GM18498 (cell line): ENCODE measurements around the gene SPN.
"Not testable (repeated sequence)": the region's sequence is repeated elsewhere in the genome, so short reads cannot be mapped to it uniquely, and the experiment has no call there.

Source experiments
- ATAC-seq: cut with Tn5 transposase; IDR thresholded peaks from one replicate; pipeline ENCODE4 v1.9.1; 2021; ENCODE audit warnings: mild to moderate bottlenecking, moderate library complexity; ENCODE audit not compliant: unreplicated experiment

The SPN gene, protein sequence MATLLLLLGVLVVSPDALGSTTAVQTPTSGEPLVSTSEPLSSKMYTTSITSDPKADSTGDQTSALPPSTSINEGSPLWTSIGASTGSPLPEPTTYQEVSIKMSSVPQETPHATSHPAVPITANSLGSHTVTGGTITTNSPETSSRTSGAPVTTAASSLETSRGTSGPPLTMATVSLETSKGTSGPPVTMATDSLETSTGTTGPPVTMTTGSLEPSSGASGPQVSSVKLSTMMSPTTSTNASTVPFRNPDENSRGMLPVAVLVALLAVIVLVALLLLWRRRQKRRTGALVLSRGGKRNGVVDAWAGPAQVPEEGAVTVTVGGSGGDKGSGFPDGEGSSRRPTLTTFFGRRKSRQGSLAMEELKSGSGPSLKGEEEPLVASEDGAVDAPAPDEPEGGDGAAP

DNA sequence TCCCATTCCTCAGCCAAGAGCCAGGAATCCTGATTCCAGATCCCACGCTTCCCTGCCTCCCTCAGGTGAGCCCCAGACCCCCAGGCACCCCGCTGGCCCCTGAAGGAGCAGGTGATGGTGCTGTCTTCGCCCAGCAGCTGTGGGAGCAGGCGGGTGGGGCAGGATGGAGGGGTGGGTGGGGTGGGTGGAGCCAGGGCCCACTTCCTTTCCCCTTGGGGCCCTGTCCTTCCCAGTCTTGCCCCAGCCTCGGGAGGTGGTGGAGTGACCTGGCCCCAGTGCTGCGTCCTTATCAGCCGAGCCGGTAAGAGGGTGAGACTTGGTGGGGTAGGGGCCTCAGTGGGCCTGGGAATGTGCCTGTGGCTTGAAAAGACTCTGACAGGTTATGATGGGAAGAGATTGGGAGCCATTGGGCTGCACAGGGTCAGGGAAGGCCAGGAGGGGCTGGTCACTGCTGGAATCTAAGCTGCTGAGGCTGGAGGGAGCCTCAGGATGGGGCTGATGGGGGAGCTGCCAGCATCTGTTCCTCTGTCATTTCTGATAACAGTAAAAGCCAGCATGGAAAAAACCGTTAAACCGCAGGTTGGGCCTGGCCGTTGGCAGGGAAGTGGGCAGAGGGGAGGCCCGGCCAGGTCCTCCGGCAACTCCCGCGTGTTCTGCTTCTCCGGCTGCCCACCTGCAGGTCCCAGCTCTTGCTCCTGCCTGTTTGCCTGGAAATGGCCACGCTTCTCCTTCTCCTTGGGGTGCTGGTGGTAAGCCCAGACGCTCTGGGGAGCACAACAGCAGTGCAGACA, at the start of gene SPN:
TSS of gene SPN (plus strand) at position 232 of the 791 bp plus-strand sequence. CDS start at position 714, 482 bp downstream.
- ATAC-seq, result no peak

DNA sequence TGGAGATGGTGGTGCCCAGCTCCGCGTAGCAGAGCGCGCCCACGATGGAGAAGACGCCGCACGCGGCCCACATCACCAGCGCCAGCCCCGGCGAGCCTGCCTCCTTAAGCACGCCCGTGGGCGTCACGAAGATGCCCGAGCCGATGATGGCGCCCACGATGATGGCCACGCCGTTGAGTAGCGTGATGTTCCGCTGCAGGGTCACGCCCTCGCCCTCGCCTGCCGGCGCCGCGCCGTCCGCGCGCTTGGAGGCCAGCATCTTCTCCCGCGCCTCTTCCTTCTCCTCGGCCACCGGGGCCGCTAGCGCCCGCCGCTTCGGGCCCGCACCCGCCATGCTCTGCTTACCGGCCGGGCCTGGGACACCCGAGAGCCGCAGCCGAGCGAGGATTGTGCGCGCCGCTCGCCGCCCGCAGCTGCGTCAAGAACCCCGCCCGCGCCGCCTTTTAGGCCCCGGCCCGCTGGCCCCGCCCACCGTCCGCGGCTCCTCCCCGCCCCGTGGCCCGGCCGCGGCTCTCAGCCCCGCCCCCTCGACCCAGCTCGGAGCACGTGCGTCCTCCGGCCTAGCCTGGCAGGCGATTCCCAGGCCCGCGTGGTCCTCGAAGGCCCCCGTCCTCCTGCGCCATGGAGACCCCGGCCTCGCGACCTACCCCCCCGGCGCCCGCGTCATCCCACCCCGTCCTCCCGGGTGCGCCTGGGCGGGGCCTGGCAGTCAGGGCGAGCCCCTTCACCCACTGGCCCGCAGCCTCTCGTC, 49.6 kb upstream of the SPN start:
- ATAC-seq, result peak; percentile 51

DNA sequence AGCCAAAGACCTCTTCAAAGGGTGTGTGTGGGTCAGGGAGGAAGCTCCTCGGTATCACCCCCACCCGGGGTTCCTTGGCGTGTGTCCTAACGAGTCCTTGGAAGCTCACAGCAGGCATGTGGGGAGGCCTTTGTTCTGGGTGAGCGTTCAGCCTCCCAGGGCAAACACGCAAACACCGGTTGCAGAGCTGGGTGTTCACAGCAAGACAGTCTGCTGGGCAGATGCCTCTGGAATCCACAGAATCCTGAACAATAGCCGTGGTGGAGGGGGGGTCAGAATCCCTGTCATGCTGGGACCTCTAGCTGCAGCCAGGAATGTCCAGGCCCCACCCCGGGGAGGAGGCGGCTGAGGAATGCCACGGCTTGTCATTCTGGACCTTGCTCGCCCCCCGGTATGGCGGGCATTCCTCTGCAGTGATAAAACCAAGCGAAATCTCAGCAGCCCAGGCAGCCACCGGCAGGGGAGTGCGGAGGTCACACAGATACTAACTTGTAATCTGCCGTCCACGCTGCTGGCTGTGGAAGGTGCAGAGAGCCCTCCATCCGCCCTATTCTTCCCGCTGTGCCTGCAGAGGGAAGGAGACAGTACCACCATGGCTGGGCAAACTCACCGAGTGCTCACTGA, 48.2 kb upstream of the SPN start:
- not testable (repeated sequence) for ATAC-seq

DNA sequence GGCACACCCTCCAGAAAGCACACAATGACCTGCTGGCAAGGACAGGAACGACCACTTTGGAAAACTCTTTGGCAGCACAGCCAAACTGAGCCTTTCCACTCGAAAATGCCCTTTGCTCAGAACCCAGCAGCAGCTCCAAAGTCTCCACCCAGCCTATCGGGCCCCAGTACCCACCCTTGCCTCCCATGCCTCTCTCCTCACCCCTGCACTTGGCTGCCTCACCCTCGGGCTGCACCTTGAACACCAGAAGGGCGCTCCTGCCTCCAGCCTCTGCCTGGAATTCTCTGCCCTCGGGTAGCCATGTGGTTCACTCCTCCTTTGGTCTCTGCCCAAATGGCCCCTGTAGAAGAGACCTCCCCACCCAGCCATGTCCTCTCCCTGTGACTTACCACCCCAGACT, 46.9 kb upstream of the SPN start:
- ATAC-seq, result not testable (repeated sequence)

DNA sequence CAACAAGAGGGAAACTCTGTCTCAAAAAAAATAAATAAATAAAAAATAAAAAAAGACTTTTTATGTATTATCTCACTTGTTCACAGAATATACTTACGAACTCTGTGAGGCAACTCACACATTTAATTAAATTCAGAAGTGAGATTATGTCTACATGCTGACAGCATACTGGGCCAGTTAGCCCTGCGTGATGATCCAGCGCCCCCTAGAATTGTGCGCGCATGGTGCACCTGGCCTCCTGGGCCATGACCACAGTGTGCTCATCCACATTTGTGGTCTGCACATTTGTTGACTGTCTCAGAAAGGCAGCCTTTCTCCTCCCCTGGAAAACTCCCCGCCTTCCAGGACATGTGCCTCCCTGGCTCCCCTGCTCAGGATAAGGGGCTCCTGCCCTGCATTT, 42.5 kb upstream of the SPN start:
- ATAC-seq, result not testable (repeated sequence)

DNA sequence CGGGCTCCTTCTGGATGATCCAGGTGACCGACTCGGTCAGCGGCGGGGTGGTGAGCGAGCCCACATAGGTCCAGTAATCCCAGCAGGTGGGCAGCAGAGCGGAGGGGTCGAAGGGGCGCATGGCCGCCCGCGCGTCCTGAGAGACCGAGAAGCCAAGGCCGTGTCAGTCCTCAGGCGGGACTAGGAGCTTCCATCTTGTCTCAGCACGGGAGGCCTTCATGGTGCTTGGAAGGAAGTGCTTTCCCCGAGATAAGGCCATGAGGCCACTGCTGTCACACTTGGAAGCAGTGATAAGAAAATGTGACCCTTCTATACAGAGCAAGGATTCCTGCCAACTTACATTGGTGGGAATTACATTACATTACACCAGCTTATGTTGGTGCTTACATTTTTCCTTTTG, 40.3 kb upstream of the SPN start:
- not testable (repeated sequence) for ATAC-seq

DNA sequence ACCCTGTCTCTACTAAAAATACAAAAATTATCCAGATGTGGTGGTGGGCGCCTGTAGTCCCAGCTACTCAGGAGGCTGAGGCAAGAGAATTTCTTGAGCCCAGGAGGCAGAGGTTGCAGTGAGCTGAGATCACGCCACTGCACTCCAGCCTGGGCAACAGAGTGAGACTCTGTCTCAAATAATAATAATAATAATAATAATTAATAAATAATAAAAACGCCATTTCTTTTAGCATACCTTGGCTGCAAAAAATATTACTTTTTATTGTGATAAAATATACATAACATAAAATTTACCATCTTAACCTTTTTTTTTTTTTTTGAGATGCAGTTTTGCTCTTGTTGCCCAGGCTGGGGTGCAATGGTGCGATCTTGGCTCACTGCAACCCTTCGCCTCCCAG, 39.8 kb upstream of the SPN start:
- ATAC-seq, result not testable (repeated sequence)

DNA sequence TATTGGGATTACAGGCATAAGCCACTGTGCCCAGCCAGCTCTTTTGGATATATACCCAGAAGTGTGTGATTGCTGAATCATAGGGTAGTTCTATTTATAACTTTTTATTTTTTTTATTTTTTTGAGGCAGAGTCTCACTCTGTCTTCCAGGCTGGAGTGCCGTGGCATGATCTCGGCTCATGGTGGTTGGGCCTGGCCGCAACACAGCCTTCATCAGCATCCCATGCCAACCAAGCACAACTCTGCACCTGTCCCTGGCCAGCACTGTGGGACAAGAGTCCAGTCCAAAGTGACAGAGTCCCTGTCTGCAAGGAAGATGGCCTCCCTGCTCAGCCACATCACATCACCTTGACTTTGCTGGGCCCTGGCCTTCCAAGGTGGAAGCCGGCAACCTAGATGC, 37.9 kb upstream of the SPN start:
- not testable (repeated sequence) for ATAC-seq

DNA sequence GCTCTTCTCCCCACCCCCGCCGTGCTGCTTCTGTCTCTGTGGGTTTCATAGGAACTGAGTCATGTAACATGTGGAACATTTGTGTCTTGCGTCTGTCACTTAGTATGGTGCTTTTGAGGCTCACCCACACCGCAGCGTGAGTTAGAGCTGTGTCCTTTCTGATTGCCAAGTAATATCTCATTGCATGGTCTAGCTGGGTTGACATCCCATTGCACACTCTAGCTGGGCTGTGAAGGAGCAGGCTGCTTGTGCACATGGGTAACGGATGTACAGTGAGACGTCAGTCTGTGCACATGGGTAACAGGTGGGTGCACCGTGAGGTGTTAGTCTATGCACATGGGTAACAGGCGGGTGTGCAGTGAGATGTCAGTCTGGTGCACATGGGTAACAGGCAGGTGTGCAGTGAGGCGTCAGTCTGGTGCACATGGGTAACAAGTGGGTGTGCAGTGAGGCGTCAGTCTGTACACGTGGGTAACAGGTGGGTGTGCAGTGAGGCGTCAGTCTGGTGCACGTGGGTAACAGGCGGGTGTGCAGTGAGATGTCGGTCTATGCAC, 36.2 kb upstream of the SPN start:
- ATAC-seq, result peak; percentile 61

DNA sequence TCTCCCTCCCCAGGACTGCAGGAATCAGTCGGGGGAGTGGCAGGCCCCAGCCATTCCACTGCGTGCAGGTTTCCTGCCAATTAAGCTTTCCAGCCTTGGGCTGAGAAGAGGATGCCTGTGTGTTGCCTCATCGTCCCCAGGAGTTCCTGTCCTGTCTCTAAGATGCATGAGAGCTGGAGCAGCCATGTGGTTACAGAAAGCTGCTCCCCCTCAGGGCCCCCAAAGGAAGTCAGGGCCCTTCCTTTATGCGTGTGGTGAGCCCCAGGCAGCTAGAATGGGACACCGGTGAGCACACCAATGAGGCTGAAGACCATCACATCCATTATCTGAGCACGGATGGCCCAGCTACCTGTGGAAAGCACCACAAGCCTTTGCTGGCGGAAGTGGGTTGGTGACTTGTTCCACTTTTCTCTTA, 35.4 kb upstream of the SPN start:
- ATAC-seq, result not testable (repeated sequence)

DNA sequence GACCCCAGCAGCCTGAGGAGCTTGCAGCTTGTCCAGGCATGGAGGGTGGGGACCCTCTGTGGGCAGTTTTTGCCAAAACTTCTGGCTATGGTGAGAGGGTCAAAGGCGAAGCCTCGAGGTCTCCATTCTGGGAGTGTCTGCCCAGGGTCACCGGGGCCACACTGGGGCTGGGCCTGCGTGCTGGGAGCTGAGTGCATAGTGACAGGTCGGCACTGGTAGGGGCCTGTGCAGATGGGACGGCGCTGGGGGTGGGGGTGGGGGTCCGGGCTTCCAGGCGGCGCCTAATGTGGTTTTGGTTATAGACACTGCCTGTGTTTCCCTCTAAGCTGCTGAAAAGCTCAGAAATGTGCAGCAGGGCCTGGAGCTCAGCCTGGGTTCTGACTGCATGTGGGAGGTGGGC, 34.3 kb upstream of the SPN start:
- ATAC-seq, result not testable (repeated sequence)

DNA sequence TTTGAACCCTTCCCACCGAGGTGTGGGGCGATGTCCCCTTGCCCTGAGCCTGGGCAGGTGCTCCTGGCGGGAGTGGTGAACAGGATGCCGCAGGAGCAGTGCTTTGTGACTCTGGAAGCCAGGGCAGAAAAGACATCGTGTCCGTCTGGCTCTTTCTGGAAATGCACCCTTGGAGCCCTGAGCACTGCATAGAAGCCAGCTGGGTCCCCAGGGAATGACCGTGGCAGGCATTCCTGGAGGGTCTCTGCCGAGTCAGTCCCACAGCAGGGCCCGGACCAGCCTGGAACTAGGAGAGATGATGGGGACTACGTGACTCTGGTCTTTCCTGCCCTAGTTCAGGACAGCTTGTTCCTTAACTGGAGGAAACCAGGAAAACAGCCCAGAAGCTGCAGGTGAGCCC, 33.7 kb upstream of the SPN start:
- ATAC-seq, result not testable (repeated sequence)

DNA sequence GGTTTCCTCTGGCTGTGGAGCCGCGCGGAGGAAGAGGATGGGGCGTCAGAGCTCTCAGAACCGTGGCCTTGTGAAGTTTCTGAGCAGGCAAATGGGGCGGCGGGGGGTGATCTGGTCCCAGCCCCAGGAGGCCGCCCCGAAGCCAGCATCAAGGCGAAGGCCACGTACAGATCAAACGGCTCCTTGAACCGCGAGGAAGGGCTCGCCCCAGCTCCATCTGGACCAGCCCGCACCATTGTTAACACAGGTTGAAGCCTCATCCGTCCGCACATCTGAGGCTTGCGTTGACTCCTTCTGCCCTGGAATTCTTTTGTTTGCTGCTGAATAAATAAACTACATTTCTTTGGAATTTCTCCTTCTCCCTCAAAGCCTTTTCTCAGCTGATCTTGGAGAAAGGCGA, 31.4 kb upstream of the SPN start:
- not testable (repeated sequence) for ATAC-seq

DNA sequence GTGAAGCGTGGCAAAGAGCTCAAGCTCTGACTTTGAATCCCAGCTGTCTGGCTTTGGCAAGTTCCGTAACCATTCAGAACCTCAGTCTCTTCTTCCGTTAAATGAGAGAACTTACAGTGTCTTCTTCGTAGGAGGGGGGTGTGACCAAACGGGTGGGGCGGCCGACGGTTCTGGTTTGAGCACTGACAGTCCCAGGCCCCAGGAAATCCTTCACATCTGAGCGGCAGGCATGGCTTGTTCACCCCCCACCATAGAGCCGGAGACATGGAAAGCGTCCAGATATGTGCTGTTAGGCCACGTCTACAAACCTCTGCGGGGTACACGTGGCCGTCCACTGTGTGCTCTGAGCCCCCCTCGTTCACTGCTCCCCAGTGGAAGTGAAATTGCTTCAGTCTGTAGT, 27.1 kb upstream of the SPN start:
- not testable (repeated sequence) for ATAC-seq

DNA sequence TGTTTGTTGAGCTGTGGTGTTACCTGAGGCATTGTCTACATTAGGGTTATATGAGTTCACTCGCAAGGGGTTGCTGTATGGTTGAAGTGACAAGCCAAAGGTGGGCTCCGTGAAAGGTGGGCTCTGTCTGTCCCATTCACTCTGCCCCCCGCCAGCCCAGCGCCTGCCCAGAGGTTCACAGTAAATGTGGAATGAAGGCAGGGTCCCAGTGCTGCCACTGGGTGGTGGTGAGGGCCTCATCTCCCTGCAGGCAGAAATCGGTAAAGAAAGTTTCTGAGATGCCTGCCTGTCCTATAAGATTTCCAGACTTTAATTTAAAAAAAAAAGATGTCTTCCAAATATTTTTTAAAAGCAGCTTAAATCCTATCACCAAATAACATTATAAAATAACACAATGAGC, 26.7 kb upstream of the SPN start:
- not testable (repeated sequence) for ATAC-seq

DNA sequence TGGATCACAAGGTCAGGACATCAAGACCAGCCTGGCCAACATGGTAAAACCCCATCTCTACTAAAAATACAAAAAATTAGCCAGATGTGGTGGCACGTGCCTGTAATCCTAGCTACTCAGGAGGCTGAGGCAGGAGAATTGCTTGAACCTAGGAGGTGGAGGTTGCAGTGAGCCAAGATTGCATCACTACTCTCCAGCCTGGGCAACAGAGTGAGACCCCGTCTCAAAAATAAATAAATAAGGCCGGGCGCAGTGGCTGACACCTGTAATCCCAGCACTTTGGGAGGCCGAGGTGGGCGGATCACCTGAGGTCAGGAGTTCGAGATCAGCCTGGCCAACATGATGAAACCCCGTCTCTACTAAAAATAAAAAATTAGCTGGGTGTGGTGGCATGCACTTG, 24.3 kb upstream of the SPN start:
- ATAC-seq, result not testable (repeated sequence)

DNA sequence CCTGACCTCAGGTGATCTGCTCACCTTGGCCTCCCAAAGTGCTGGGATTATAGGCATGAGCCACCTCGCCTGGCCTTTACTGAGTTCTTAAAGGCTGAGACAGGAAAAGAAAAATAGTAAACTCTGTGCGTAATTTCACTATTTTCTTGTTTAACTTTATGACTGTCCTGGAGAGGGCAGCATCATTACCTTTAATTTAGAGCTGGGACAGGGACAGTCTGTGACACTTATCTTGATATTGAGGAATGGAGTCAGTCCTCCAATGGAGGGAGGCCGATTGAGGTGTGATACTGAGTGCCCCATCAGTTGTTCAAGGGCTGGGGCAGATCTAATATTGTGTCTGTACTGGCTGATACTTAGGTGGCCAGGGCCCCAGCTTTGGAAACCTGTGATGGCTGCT, 21.5 kb upstream of the SPN start:
- ATAC-seq, result no peak

DNA sequence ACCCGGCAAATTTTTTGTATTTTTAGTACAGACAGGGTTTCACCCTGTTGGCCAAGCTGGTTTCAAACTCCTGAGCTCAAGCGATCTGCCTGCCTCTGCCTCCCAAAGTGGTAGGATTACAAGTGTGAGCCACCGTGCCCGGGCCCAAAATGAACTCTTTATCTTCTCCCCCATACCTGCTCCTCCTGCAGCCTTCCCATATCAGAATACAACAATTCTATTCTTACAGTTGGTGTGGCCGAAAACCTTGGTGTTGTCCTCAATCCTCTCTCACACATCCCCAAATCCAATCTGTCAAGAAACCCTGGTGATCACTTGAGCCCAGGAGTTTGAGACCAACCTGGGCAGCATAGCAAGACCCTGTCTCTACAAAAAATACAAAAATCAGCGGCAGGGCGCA, 19.5 kb upstream of the SPN start:
- no peak for ATAC-seq

DNA sequence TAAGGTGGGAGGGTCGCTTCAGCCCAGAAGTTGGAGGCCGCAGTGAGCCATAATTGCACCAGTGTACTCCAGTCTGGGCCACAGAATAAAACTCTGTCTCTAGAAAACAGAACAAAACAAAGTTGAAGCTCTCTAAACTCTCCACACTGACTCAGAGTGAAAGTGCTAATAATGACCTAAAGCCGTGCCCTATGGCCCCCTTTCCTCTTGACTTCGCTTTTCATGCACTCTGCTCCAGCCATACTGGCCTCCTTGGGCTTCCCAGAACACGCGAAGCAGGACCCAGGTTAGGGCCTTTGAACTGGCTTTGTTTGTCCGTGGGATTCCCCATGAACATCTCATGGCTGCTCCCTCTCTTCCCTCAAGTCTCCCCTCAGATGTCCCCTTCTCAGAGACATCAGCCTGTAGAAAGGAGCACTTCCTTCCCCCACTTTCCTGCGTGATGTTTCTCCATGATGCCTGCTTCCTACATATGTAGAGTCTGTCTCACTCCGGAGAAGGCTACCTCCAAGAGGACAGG, 18.6 kb upstream of the SPN start:
- ATAC-seq, result peak; percentile 55

DNA sequence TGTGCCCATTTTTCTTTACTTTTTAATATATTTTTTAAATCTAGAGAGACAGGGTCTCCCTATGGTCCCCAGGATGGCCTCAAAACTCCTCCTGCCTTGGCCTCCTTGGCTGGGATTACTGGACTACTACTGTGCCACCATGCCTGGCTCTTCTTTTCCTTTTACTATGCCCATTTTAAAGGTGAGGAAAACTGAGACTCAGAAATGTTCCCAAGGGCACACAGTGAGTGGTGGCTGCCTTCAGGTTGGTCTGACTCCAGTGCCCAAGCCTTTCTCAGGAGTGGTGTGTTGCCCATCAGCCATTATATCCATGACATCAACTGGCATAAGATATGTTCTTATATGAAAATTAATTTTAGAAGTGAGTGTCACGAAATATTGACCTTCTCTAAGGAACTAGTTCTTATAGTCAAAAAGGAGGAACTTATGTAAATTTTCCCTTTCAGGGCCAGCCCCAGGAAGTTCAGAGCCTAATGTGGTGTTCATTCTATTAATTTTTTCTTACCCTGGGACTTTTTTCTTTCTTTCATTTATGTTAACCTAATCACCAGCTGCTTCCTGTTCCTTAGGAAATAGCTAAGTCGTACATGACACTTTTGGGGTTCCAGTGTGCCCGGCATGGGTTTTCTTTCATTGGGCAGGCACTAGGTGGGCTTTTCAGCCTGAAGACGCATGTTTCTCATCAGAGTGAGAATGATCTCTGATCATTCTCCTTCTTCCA, 17.9 kb upstream of the SPN start:
- ATAC-seq, result peak; percentile 30
